Esophagus muscularis mucosa (tissue), 4 donors: ENCODE results near the gene LYPD3.

Source experiments
- EP300 ChIP-seq: sonication (generic); formaldehyde crosslinking; IDR thresholded peaks from one replicate; pipeline ENCODE4 v1.6.1; 2017; ENCODE audit warnings: antibody characterized with exemption
- POLR2A ChIP-seq: fragments of 450-650 bp; IDR thresholded peaks from one replicate; pipeline ENCODE4 v1.6.1; 2017; ENCODE audit warnings: antibody characterized with exemption, moderate library complexity, mild to moderate bottlenecking, low read depth
- TF ChIP-seq, protein P1 (sequence below), 3 experiments: fragments of 200-600 bp in 2 of 3; fragments of 450-650 bp in 1 of 3; sonication (generic) in 2 of 3; IDR thresholded peaks; one replicate each; pipeline ENCODE4 v1.5.1; 2017 to 2019; ENCODE audit warnings: antibody characterized with exemption in 3 of 3, mild to moderate bottlenecking in 2 of 3, moderate library complexity in 1 of 3

DNA sequence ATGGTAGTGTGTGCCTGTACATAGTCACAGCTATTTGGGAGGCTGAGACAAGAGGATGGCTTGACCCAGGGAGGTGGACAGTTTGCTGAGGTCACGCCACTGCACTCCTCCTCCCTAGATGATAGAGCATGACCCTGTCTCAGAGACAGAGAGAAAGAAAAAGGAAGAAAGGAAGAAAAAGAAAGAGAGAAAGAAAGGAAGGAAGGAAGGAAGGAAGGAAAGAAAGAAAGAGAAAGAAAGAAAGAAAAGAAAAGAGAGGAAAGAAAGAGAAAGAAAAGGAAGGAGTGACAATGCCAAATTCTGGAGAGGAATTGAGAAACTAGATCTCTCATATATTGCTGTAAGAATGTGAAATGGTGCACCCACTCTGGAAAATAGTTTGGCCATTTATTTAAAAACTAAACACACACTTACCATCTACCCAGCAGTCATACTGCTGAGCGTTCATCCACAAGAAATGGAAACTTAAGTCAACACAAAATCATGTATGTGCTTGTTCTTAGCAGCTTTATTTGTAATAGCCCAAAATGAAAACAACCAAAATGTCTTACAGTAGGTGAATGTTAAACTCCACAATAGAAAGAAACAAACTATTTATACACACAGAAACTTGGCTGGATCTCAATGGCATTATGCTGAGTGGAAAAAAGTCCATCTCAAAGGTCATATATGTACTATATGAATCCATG is 43.3 kb downstream of the LYPD3 start:
- TF ChIP-seq POLR2A (no peak), EP300 (no peak)
- TF ChIP-seq, protein P1, sequence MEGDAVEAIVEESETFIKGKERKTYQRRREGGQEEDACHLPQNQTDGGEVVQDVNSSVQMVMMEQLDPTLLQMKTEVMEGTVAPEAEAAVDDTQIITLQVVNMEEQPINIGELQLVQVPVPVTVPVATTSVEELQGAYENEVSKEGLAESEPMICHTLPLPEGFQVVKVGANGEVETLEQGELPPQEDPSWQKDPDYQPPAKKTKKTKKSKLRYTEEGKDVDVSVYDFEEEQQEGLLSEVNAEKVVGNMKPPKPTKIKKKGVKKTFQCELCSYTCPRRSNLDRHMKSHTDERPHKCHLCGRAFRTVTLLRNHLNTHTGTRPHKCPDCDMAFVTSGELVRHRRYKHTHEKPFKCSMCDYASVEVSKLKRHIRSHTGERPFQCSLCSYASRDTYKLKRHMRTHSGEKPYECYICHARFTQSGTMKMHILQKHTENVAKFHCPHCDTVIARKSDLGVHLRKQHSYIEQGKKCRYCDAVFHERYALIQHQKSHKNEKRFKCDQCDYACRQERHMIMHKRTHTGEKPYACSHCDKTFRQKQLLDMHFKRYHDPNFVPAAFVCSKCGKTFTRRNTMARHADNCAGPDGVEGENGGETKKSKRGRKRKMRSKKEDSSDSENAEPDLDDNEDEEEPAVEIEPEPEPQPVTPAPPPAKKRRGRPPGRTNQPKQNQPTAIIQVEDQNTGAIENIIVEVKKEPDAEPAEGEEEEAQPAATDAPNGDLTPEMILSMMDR (IDR thresholded peaks at IDR 0.05) = no peak
